Heart left ventricle (tissue), 16 donors: ENCODE measurements around the gene CSF1R. TPM values are rescaled to one million over a fixed set of nuclear protein-coding genes. Genes with fewer than 3 reads are reported as not detected.

Experiments
- ATAC-seq, 4 donors: fragments of 200-7000 bp; cut with Tn5 transposase; one replicate each; pipeline ENCODE4 v1.9.1; 2020 to 2022; ENCODE audit warnings: moderate library complexity in 4 of 4, mild to moderate bottlenecking in 3 of 4, moderate number of reproducible peaks in 1 of 4
- DNase-seq, 5 donors: peaks; one replicate each; pipeline ENCODE4 v3.0.0-alpha.2; 2020
- H3K27ac ChIP-seq, 12 donors: fragments of 200-600 bp; sonication (generic) in 4 of 12; one replicate each; pipeline versions ENCODE4 v1.5.0 to v1.8.0; 2016 to 2022; ENCODE audit warnings: mild to moderate bottlenecking in 2 of 12
- H3K27me3 ChIP-seq, 9 donors: fragments of 200-600 bp; sonication (generic) in 2 of 9; one replicate each; pipeline versions ENCODE4 v1.5.1 to v1.8.0; 2016 to 2022; ENCODE audit warnings: mild to moderate bottlenecking in 3 of 9
- H3K36me3 ChIP-seq, 9 donors: fragments of 200-600 bp; sonication (generic) in 2 of 9; one replicate each; pipeline versions ENCODE4 v1.5.0 to v1.8.0; 2018 to 2022; ENCODE audit warnings: mild to moderate bottlenecking in 2 of 9
- H3K4me1 ChIP-seq, 12 donors: fragments of 200-600 bp; sonication (generic) in 4 of 12; one replicate each; pipeline versions ENCODE4 v1.5.0 to v1.8.0; 2016 to 2022; ENCODE audit warnings: mild to moderate bottlenecking in 3 of 12
- H3K4me3 ChIP-seq, 12 donors: fragments of 200-600 bp; sonication (generic) in 4 of 12; one replicate each; pipeline versions ENCODE4 v1.5.0 to v1.8.0; 2017 to 2022; ENCODE audit warnings: mild to moderate bottlenecking in 9 of 12, moderate library complexity in 4 of 12
- H3K9me3 ChIP-seq, 12 donors: fragments of 200-600 bp; sonication (generic) in 4 of 12; one replicate each; pipeline versions ENCODE4 v1.5.0 to v1.8.0; 2016 to 2022; ENCODE audit warnings: mild to moderate bottlenecking in 1 of 12
- CTCF ChIP-seq, 12 donors: fragments of 200-600 bp; sonication (generic) in 4 of 12; IDR thresholded peaks; one replicate each; pipeline versions ENCODE4 v1.5.0 to v1.8.0; 2018 to 2022; ENCODE audit warnings: antibody characterized with exemption in 12 of 12, mild to moderate bottlenecking in 5 of 12
- POLR2A ChIP-seq, 2 donors: fragments of 450-650 bp; IDR thresholded peaks; one replicate each; pipeline ENCODE4 v1.6.1; 2017; ENCODE audit warnings: antibody characterized with exemption in 2 of 2, mild to moderate bottlenecking in 2 of 2, moderate library complexity in 2 of 2
- WGBS, 4 donors: extraction: QIAGEN DNeasy Blood & Tissue Kit in 2 of 4; methylation state at CpG; one replicate each; pipeline versions ENCODE4 v1.1.5 to v1.1.7; 2013 to 2018; 5-methylcytosine and 5-hydroxymethylcytosine counted together
- intact Hi-C, 10 donors: fragments of 100-400 bp; cut with DNase I; formaldehyde crosslinking; loops; one replicate each; pipeline versions ENCODE4 v1.11.1 to v1.14.2; 2022
- polyA plus RNA-seq, 2 donors: library from polyadenylated mRNA; stranded (reverse); fragments of 200-250 nt; gene quantifications; one replicate each; pipeline ENCODE4 v1.2.3, GENCODE V29; 2013
- total RNA-seq, 9 donors: library from RNA; depleted of rRNA in 2 of 9; stranded (reverse); fragments of >200 nt in 2 of 9; fragmentation: NEBNext Ultra II Directional in 3 of 9; extraction: Animal tissue kit (Norgen Biotek cat#: 25700) in 3 of 9; gene quantifications; one replicate each; pipeline versions ENCODE4 v1.1.0 to v1.2.4, GENCODE V29; 2016 to 2023
- donor health status: ischemic (EF 13 %, LVEDD 7.1; RV severe dilation, severe dysfunction).
- donor health status: healthy with polysubstance abuse.
- donor health status: DM: no; HTN: yes; CAD: no.
- donor health status: DM: no; HTN: no; CAD: no.
- donor health status: ischemic (EF 25% LVEDD 6.9; RV normal size, moderate dysfunction).
- donor health status: ischemic (EF 25% LVEDD 5.7; RV mildly dilated, moderate dysfunction).
- donor health status: healthy.
- donor health status: DM: yes; HTN: yes; CAD: no.
- donor health status: ischemic (EF 35%, LVEDD 5.7; RV mildly dilated, moderate dysfunction).
- donor health status: nonischemic (EF 11% LVEDD 7.7; RV severe dilation, severe dysfunction).
- donor health status: DM: yes; HTN: yes; CAD: no.
- donor health status: PGD.
- donor health status: ischemic (EF 29% LVEDD 5.4; RV normal size, mild dysfunction).
- donor health status: nonischemic (EF 23%, LVEDD 6.1; RV moderate dilation, normal function).

CSF1R gene
- total and polyA plus RNA-seq, 11 donors = 5.0 to 143 (median 10.7) TPM

DNA sequence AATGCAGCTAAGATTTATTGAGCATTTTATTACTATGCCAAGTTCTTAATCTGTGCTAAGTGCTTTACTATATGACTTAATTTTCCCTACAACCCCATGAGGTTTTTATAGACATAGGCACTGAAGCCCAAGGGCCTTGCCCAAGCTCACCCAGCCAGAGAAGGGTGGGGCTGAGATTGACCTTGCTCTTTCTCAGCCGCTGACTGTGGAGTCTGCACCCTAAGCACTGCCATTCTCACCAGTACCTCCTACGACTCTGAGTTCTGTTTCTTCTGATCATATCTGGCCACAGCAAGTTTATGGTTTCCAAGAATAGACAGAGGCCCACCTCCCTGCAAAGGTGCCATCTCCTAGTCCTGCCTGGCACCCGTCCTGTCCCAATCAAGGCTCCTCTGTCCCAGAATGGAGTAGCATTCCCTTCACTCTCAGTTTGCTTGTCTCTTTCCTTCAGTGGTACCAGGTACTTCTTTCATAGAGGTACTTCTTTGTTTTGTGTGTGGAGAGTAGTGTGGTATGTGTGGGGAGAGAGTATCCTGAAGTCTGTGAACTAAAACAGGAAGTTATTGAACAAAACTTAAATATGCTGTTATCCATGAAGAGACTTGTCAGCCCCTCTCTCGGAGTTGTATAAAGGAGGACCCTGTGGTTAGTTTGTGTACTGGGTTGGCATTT is 42.6 kb downstream of the CSF1R start:
- H3K27ac ChIP-seq = peak overlapping the region in 10 of 12 donors; percentile 1 to 71 (median 37)
- H3K27me3 ChIP-seq = no peaks in the 10 kb centered on the region
- intact Hi-C loops = no loop called here
- no peaks in the 10 kb centered on the region for H3K9me3 ChIP-seq
- no peak for TF ChIP-seq POLR2A (IDR thresholded peaks at IDR 0.05)
- 48 to 60% (median 55%) methylated on average over 4 of the region's 4 CpGs for WGBS, 4 donors
- no peak overlapping the region for H3K4me3 ChIP-seq
- DNase-seq = no peak
- peaks cover 2 to 100% (median 98%) of the 10 kb centered on the region in 9 donors for H3K36me3 ChIP-seq
- peaks cover 6 to 44% (median 31%) of the 10 kb centered on the region in 12 donors for H3K4me1 ChIP-seq
- ATAC-seq = peak in 3 of 4 donors; percentile 38 to 68 (median 50)

- H3K4me1 ChIP-seq = peaks cover 6 to 43% (median 31%) of the 10 kb centered on the region in 12 donors
- peaks cover 2 to 100% (median 98%) of the 10 kb centered on the region in 9 donors for H3K36me3 ChIP-seq
- WGBS, 4 donors = 42 to 56% (median 54%) methylated on average over 3 of the region's 3 CpGs
- DNase-seq (no peak), ATAC-seq (peak; percentile 82 to 86 (median 84))
- peak overlapping the region in 9 of 12 donors; percentile 20 to 71 (median 51) for H3K27ac ChIP-seq
- TF ChIP-seq CTCF (IDR thresholded peaks at IDR 0.05) (no peak), POLR2A (IDR thresholded peaks at IDR 0.05) (no peak)
- no peaks in the 10 kb centered on the region for H3K9me3 ChIP-seq
- no peaks in the 10 kb centered on the region for H3K27me3 ChIP-seq
- intact Hi-C loops = no loop called here
- no peak overlapping the region for H3K4me3 ChIP-seq
Observed at GRCh38 chr5:150042459-150042858, 43.9 kb downstream of the CSF1R start.

DNA sequence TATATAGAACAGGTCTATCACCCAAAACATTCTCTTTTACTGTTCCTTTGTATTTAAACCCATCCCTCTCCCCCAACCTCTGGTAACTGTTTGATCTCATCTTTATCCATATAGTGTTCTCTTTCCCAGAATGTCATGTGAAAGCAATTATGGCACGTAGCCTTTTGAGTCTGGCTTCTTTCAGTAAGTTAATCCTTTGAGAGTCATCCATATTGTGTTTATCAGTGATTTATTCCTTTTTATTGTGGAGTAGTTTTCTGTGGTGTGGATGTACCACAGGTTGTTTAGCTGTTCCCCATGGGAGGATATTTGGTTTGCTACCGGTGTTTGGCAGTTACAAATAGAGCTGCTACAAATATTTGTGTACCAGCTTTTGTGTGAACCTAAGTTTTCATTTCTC is 47.8 kb downstream of the CSF1R start:
- intact Hi-C loops = loop anchor here in 1 of 10 donors (10.0 kb wide), 1 partner anchor 386 kb away; no protein-coding TSS in a partner anchor
- WGBS, 4 donors = 67 to 75% (median 70%) methylated on average over 2 of the region's 2 CpGs
- no peak for TF ChIP-seq CTCF (IDR thresholded peaks at IDR 0.05)
- TF ChIP-seq POLR2A (IDR thresholded peaks at IDR 0.05) = no peak
- H3K4me3 ChIP-seq = no peak overlapping the region
- DNase-seq (no peak), ATAC-seq (no peak)
- no peak overlapping the region for H3K27ac ChIP-seq
- no peaks in the 10 kb centered on the region for H3K9me3 ChIP-seq
- peaks cover 2 to 100% (median 99%) of the 10 kb centered on the region in 9 donors for H3K36me3 ChIP-seq
- peaks cover 0 to 33% (median 15%) of the 10 kb centered on the region in 12 donors for H3K4me1 ChIP-seq
- no peaks in the 10 kb centered on the region for H3K27me3 ChIP-seq

- intact Hi-C loops = loop anchor here in 1 of 10 donors (10.0 kb wide), 1 partner anchor 388 kb away; no protein-coding TSS in a partner anchor
- Histone ChIP-seq H3K36me3 (peaks cover under 1 to 100% (median 99%) of the 10 kb centered on the region in 9 donors), H3K27ac (peak overlapping the region in 5 of 12 donors; percentile 1 to 53 (median 35)), H3K4me3 (no peak overlapping the region), H3K4me1 (peaks cover 0 to 15% (median 6%) of the 10 kb centered on the region in 12 donors), H3K27me3 (no peaks in the 10 kb centered on the region), H3K9me3 (no peaks in the 10 kb centered on the region)
- ATAC-seq (peak; percentile 45 to 94 (median 90)), DNase-seq (peak in 2 of 5 donors; percentile 70 to 81)
- TF ChIP-seq CTCF (IDR thresholded peaks at IDR 0.05) = no peak
- no peak for TF ChIP-seq POLR2A (IDR thresholded peaks at IDR 0.05)
- 49 to 61% (median 56%) methylated on average over 8 to 9 of the region's 9 CpGs for WGBS, 4 donors
Observed at GRCh38 chr5:150036513-150036912, 49.8 kb downstream of the CSF1R start.
